HCT116 (cell line): Measurements from ENCODE around the gene SWT1. TPM values are rescaled to one million over a fixed set of nuclear protein-coding genes. Genes with fewer than 3 reads are reported as not detected.

Source experiments
- ATAC-seq: fragments of 200-7000 bp; cut with Tn5 transposase; 2 replicates; pipeline ENCODE4 v1.9.1; 2020; ENCODE audit warnings: mild to moderate bottlenecking, moderate library complexity
- BruUV-seq: library from RNA; stranded (reverse); fragments of 400-500 nt; replicated peaks from 2 replicates; lab custom pipeline; 2021; lab: Mats Ljungman, UMichigan
- CTCF ChIA-PET: fragments of 300-600 bp; sonication (Branson Sonifier 250); formaldehyde crosslinking; loops from one replicate; lab custom pipeline; 2021; ENCODE audit warnings: antibody characterized with exemption; lab: Charles Lee
- POLR2A ChIA-PET: fragments of 300-600, 350-600 bp; sonication (Branson Sonifier 250); formaldehyde crosslinking; loops from one replicate; lab custom pipeline; 2021; ENCODE audit warnings: antibody characterized with exemption; lab: Charles Lee
- RAD21 ChIA-PET, 2 experiments: fragments of 300-600 bp; sonication (Branson Sonifier 250); formaldehyde crosslinking; loops; one replicate each; lab custom pipeline; 2023; ENCODE audit warnings: low total read pairs in 2 of 2; ENCODE audit not compliant: uncharacterized antibody in 2 of 2, unreplicated experiment in 2 of 2, low non-redundant PET in 1 of 2; lab: Charles Lee
- DNase-seq: peaks from one replicate; pipeline ENCODE4 v3.0.0-alpha.2; 2010; ENCODE audit warnings: low read depth, low spot score
- H2AFZ ChIP-seq: fragments of 200-600 bp; shearing (Covaris generic), sonication (generic); 2 replicates; pipeline ENCODE4 v1.6.1; 2017; ENCODE audit warnings: low read depth, mixed run types, mixed read lengths, antibody characterized with exemption, low read length; ENCODE audit not compliant: poor library complexity, severe bottlenecking
- H3K27ac ChIP-seq: 2 replicates; pipeline ENCODE4 v1.5.1; 2012; ENCODE audit warnings: low read depth, low read length
- H3K27me3 ChIP-seq: fragments of 200-600 bp; sonication (generic); 2 replicates; pipeline ENCODE4 v1.6.1; 2016; ENCODE audit warnings: mixed run types, low read length, mixed read lengths; ENCODE audit not compliant: insufficient read depth
- H3K36me3 ChIP-seq, 2 experiments: fragments of 200-500 bp in 1 of 2; fragments of 200-600 bp in 1 of 2; sonication (Bioruptor generic) in 1 of 2; sonication (generic) in 1 of 2; 2 replicates each; pipeline versions ENCODE4 v1.5.1 to v1.6.1; 2014 to 2016; ENCODE audit warnings: low read length in 2 of 2, inconsistent platforms in 1 of 2, mixed read lengths in 1 of 2, mixed run types in 1 of 2; ENCODE audit not compliant: insufficient read depth in 2 of 2, control insufficient read depth in 1 of 2
- H3K4me1 ChIP-seq, 2 experiments: fragments of 200-600 bp in 1 of 2; sonication (generic) in 1 of 2; 2 replicates each; pipeline versions ENCODE4 v1.5.1 to v1.6.1; 2012 to 2017; ENCODE audit warnings: low read length in 2 of 2, inconsistent platforms in 1 of 2, mild to moderate bottlenecking in 1 of 2, mixed read lengths in 1 of 2, mixed run types in 1 of 2, moderate library complexity in 1 of 2; ENCODE audit not compliant: insufficient read depth in 2 of 2, control insufficient read depth in 1 of 2
- H3K4me2 ChIP-seq: fragments of 200-600 bp; sonication (generic); 2 replicates; pipeline ENCODE4 v1.6.1; 2017; ENCODE audit warnings: mixed run types, low read length, mixed read lengths
- H3K4me3 ChIP-seq, 2 experiments: fragments of 200-600 bp in 1 of 2; sonication (generic) in 1 of 2; replicated peaks in 1 of 2; 2 replicates each; pipeline ENCODE4 v1.5.1; 2011 to 2016; ENCODE audit warnings: low read length in 2 of 2, control low read depth in 1 of 2, low read depth in 1 of 2, mild to moderate bottlenecking in 1 of 2, mixed read lengths in 1 of 2, mixed run types in 1 of 2
- H3K79me2 ChIP-seq: fragments of 200-600 bp; sonication (generic); 2 replicates; pipeline ENCODE4 v1.6.1; 2017; ENCODE audit warnings: mild to moderate bottlenecking, mixed run types, low read length, moderate library complexity, mixed read lengths; ENCODE audit not compliant: insufficient read depth
- H3K9ac ChIP-seq: fragments of 200-600 bp; sonication (generic); 2 replicates; pipeline ENCODE4 v1.6.1; 2016; ENCODE audit warnings: low read length, mixed read lengths
- H3K9me2 ChIP-seq: fragments of 200-600 bp; sonication (generic), shearing (Covaris generic); 2 replicates; pipeline ENCODE4 v1.6.1; 2017; ENCODE audit warnings: mixed run types, mild to moderate bottlenecking, moderate library complexity; ENCODE audit not compliant: insufficient read depth
- H3K9me3 ChIP-seq, 2 experiments: fragments of 200-500 bp in 1 of 2; fragments of 200-600 bp in 1 of 2; sonication (Bioruptor generic) in 1 of 2; sonication (generic) in 1 of 2; 2 replicates each; pipeline ENCODE4 v1.6.1; 2014 to 2017; ENCODE audit warnings: low read length in 2 of 2, mixed read lengths in 2 of 2, inconsistent platforms in 1 of 2, low read depth in 1 of 2, mild to moderate bottlenecking in 1 of 2, mixed run types in 1 of 2, moderate library complexity in 1 of 2; ENCODE audit not compliant: control insufficient read depth in 1 of 2, insufficient read depth in 1 of 2
- H4K20me1 ChIP-seq: fragments of 200-600 bp; sonication (generic), shearing (Covaris generic); 2 replicates; pipeline ENCODE4 v1.6.1; 2017; ENCODE audit warnings: mixed run types, mild to moderate bottlenecking, moderate library complexity; ENCODE audit not compliant: insufficient read depth
- POLR2A ChIP-seq: IDR thresholded peaks from 2 replicates; pipeline ENCODE4 v1.7.0; 2011; ENCODE audit warnings: borderline replicate concordance; ENCODE audit not compliant: insufficient read depth, insufficient read length; ENCODE audit errors: extremely low read depth
- REST ChIP-seq: IDR thresholded peaks from 2 replicates; pipeline ENCODE4 v1.6.1; 2012; ENCODE audit warnings: low read depth
- SIN3A ChIP-seq: IDR thresholded peaks from 2 replicates; pipeline ENCODE4 v1.6.1; 2012; ENCODE audit warnings: low read depth
- SP1 ChIP-seq: IDR thresholded peaks from 2 replicates; pipeline ENCODE4 v1.6.1; 2012; ENCODE audit warnings: low read depth
- intact Hi-C: fragments of 100-400 bp; cut with micrococcal nuclease; formaldehyde crosslinking; loops from 2 replicates; pipeline ENCODE4 v1.10.0; 2022
- total RNA-seq: library from RNA; stranded (reverse); gene quantifications from one replicate; pipeline ENCODE4 v1.2.1, GENCODE V29; 2021; ENCODE audit not compliant: unreplicated experiment

SWT1 gene
- total RNA-seq, 1 experiment from 2014 or later: 3.3 TPM

GRCh38 chr1:185154912-185155513, 2.0 kb upstream of the SWT1 start:
- Histone ChIP-seq H3K9ac (peak overlapping the region; percentile 86), H3K79me2 (peaks cover 14% of the 10 kb centered on the region), H3K36me3 (peaks cover 0 to 4% of the 10 kb centered on the region in 2 experiments; a peak in 1 of 4 replicates), H3K27ac (no peak overlapping the region), H3K9me2 (no peaks in the 10 kb centered on the region), H3K4me1 (peaks cover 0 to 18% of the 10 kb centered on the region in 2 experiments; a peak in 2 of 4 replicates), H4K20me1 (no peaks in the 10 kb centered on the region), H2AFZ (no peak overlapping the region), H3K4me3 (peak overlapping the region in 1 of 2 experiments; percentile 88; a peak in 1 of 4 replicates), H3K27me3 (no peaks in the 10 kb centered on the region), H3K4me2 (peak overlapping the region; percentile 91), H3K9me3 (no peaks in the 10 kb centered on the region)
- ChIA-PET CTCF (no interaction called here), RAD21 (no interaction called here), POLR2A (no interaction called here)
- TF ChIP-seq POLR2A (no peak), SP1 (no peak)
- no TSS peak for BruUV-seq
- no peak for DNase-seq
- no peak for ATAC-seq
- intact Hi-C loops: loop anchor here (5.0 to 10.0 kb wide), 2 partner anchors 160 to 168 kb away; partner anchors contain the start of gene IVNS1ABP

GRCh38 chr1:185155600-185156287, 1.2 kb upstream of the SWT1 start:
- peak overlapping the region; percentile 76 for H3K27ac ChIP-seq

More at GRCh38 chr1:185155600-185156287, 1.2 kb upstream of the SWT1 start:
- Histone ChIP-seq H3K9ac (peak overlapping the region; percentile 86), H3K4me3 (peak overlapping the region; percentile 76 to 88), H3K27me3 (no peaks in the 10 kb centered on the region), H2AFZ (peak overlapping the region; percentile 56), H3K9me2 (no peaks in the 10 kb centered on the region), H3K4me1 (peaks cover 0 to 19% of the 10 kb centered on the region in 2 experiments; a peak in 2 of 4 replicates), H3K4me2 (peak overlapping the region; percentile 91), H4K20me1 (no peaks in the 10 kb centered on the region), H3K9me3 (no peaks in the 10 kb centered on the region), H3K36me3 (no peaks in the 10 kb centered on the region), H3K79me2 (peaks cover 14% of the 10 kb centered on the region)
- no TSS peak for BruUV-seq
- POLR2A ChIA-PET: no interaction called here
- RAD21 ChIA-PET: no interaction called here
- CTCF ChIA-PET: interaction anchor here (0.5 kb wide), 1 partner anchor 14 kb away, joined by 3 read pairs; no protein-coding TSS in a partner anchor
- no peak for TF ChIP-seq REST
- TF ChIP-seq SIN3A: 0 out of 2 replicates have a peak, but pooled peaks have one; percentile 9
- DNase-seq (no peak), ATAC-seq (no peak)
- intact Hi-C loops: loop anchor here (2.0 to 10.0 kb wide), 3 partner anchors 159 to 401 kb away; partner anchors contain the start of genes EDEM3 and IVNS1ABP
